Lower leg skin (tissue), 4 donors: ENCODE results near the gene PTGES. TPM values are rescaled to one million over a fixed set of nuclear protein-coding genes. Genes with fewer than 3 reads are reported as not detected.
"Not testable (repeated sequence)": the region's sequence is repeated elsewhere in the genome, so short reads cannot be mapped to it uniquely, and the experiment has no call there.

Experiments
- DNase-seq, 2 donors: peaks; one replicate each; pipeline ENCODE4 v3.0.0-alpha.2; 2019; ENCODE audit warnings: low spot score in 2 of 2
- H3K4me3 ChIP-seq: fragments of 200-600 bp; sonication (generic); 2 replicates; pipeline ENCODE4 v1.5.1; 2017; ENCODE audit warnings: mild to moderate bottlenecking, low read depth; ENCODE audit not compliant: poor library complexity, severe bottlenecking
- POLR2A ChIP-seq, 2 donors: fragments of 450-650 bp; IDR thresholded peaks; one replicate each; pipeline ENCODE4 v1.6.1; 2016 to 2017; ENCODE audit warnings: antibody characterized with exemption in 2 of 2, mild to moderate bottlenecking in 1 of 2, moderate library complexity in 1 of 2
- WGBS, 2 donors: methylation state at CpG; one replicate each; pipeline ENCODE4 v1.1.5; 2018; 5-methylcytosine and 5-hydroxymethylcytosine counted together
- intact Hi-C: fragments of 100-400 bp; cut with DNase I; formaldehyde crosslinking; loops from one replicate; pipeline ENCODE4 v1.15.0; 2023; ENCODE audit warnings: low total_unique reads
- total RNA-seq, 4 donors: library from RNA; depleted of rRNA; stranded (reverse); fragments of >200 nt; gene quantifications; one replicate each; pipeline ENCODE4 v1.1.0, GENCODE V29; 2016
- TF ChIP-seq, protein P1 (sequence below), 3 donors: fragments of 450-650 bp; IDR thresholded peaks; one replicate each; pipeline ENCODE4 v1.5.1; 2016; ENCODE audit warnings: antibody characterized with exemption in 3 of 3, mild to moderate bottlenecking in 3 of 3, moderate library complexity in 2 of 3

The PTGES gene
- total RNA-seq, 4 donors from 2014 or later, result 14.4 to 28.7 (median 23.2) TPM

DNA sequence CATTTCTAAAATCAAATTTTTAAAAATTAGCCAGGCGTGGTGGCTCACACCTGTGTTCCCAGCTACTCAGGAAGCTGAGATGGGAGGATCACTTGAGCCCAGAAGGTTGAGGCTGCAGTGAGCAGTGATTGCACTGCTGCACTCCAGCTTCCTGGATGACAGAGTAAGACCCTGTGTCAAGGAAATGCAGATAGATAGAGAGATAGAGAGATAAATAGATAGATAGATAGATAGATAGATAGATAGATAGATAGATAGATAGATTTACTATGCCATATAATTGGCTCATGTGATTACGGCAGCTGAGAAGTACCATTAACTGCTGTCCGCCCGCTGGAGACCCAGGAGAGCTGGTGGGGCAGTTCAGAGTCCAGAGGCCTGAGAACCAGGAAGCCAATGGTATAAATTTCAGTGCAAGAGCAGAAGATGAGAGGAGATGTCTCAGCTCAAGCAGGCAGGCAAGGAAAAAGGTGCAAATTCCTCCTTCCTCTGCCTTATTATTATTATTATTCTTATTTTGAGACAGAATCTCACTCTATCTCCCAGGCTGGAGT lies 13.0 kb upstream of the PTGES start:
- H3K4me3 ChIP-seq, result no peak overlapping the region
- TF ChIP-seq, protein P1, sequence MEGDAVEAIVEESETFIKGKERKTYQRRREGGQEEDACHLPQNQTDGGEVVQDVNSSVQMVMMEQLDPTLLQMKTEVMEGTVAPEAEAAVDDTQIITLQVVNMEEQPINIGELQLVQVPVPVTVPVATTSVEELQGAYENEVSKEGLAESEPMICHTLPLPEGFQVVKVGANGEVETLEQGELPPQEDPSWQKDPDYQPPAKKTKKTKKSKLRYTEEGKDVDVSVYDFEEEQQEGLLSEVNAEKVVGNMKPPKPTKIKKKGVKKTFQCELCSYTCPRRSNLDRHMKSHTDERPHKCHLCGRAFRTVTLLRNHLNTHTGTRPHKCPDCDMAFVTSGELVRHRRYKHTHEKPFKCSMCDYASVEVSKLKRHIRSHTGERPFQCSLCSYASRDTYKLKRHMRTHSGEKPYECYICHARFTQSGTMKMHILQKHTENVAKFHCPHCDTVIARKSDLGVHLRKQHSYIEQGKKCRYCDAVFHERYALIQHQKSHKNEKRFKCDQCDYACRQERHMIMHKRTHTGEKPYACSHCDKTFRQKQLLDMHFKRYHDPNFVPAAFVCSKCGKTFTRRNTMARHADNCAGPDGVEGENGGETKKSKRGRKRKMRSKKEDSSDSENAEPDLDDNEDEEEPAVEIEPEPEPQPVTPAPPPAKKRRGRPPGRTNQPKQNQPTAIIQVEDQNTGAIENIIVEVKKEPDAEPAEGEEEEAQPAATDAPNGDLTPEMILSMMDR (IDR thresholded peaks at IDR 0.05), result no peak
- no peak for TF ChIP-seq POLR2A (IDR thresholded peaks at IDR 0.05)
- no peak for DNase-seq
- 92 to 95% methylated on average over 4 of the region's 4 CpGs for WGBS, 2 donors
- intact Hi-C loops, result no loop called here

DNA sequence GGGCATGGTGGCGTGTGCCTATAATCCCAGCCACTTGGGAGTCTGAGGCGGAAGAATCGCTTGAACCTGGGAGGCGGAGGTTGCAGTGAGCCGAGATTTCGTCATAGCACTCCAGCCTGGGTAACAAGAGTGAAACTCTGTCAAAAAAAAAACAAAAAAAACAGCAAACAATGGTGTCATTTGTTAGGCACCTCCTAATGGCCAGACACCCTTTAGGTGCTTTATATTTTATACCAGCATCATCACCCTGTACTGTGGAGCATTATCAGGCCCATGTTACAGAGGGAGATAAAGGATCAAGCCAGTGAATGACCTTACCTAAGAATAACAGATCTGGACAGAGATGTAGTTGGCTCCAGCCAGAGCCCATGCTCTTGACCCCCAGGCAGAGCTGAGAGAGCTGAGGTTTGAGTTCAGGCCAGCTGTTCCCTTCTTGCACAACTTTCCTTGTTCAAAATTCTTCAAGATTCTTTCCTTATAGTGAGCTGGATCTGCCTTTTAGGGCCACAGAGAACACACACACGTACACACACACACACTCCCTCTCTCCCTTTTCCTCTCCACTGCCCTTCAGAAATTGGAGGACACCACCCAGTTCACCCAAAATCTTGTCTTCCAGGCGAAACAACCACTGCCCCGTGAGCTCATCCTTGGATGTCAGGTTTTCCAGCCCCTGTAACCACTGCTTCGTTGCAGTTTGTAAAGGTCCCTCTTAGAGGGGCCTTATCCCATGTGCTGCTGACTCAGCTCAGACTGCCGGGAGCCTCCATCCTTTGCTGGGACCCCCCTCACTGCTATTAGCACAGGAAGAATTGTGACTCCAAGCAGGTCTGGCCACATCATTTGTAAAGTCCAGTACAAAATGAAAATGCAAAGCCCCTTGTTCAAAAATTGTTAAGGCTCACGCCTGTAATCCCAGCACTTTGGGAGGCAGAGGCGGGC lies 10.4 kb upstream of the PTGES start:
- no peak for DNase-seq
- WGBS, 2 donors, result 64 to 70% methylated on average over 13 of the region's 13 CpGs
- no peak overlapping the region for H3K4me3 ChIP-seq
- TF ChIP-seq POLR2A (IDR thresholded peaks at IDR 0.05), result no peak
- intact Hi-C loops, result no loop called here

DNA sequence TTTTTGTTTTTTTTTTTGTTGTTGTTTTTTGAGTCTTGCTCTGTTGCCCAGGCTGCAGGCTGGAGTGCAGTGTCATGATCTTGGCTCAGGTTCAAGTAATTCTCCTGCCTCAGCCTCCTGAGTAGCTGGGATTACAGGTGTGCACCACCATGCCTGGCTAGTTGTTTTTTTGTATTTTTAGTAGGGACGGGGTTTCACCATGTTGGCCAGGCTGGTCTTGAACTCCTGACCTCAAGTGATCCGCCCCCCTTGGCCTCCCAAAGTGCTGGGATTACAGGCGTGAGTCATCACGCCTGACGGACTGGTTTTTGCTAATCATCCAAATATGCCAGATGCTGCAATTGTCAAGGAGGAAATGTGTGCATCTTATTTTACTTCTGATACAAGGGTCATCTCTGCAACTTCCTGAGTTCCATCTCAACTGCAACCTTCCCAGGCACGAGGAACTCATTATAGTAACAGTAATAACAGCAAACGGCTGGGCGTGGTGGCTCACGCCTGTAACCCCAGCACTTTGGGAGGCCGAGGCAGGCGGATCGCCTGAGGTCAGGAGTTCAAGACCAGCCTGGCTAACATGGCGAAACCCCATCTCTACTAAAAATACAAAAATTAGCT lies 9.6 kb upstream of the PTGES start:
- 26 to 30% methylated on average over 13 of the region's 13 CpGs for WGBS, 2 donors
- intact Hi-C loops, H3K4me3 ChIP-seq: not testable (repeated sequence)
- DNase-seq, result peak in 1 of 2 donors; percentile 60

DNA sequence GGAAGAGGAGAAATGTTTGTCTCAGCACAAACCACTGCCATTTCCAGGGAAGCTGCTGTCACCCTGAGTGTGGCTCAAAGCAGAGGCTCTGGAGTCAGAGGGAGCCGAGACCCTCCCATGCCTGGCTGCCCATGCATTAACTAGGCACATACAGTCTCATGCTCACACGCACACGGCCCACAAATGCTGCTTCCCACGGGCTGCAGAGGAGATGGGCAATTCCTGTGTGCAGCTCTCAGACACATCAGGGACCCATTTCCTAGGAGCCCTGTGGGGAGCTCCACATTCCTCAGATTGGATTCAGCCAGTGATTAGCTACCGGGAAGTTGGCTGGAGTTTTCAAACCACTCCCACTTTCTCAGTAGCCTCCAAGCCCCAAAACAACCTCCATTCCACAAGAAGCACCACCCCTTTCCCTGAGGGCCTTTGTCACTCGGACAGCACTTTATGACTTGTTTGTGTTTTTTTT lies 9.1 kb upstream of the PTGES start:
- H3K4me3 ChIP-seq, result no peak overlapping the region
- intact Hi-C loops, result no loop called here
- WGBS, 2 donors, result 30 to 35% methylated on average over 5 to 6 of the region's 6 CpGs
- DNase-seq, result no peak
- TF ChIP-seq POLR2A (IDR thresholded peaks at IDR 0.05), result no peak
- TF ChIP-seq, protein P1 (IDR thresholded peaks at IDR 0.05), result no peak

DNA sequence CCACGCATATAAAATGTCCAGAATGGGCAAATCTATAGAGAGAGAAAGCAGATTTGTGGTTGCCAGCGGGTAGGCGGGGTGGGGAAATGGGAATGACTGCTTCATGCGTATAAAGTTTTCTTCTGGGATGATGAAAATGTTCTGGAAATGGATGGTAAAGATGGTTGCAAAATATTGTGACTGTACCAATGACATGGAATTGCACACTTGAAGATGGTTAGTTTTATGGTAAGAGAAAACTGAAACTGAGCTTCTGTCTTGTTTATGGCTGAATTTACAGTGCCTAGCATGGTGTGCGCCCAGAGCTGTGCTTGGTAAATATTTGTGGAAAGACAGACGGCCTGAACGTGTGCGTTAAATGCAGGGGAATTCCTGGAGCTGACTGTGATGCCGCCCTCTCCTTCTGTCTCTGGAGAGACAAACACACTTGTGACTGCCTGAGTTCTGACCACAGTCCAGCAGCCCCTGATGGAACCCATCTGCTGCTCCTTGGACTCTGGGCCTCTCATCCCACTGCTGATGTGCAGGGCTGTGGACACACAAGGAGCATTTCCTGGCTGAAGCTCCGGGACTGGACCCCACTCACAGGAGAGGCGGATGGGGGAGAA lies 8.6 kb upstream of the PTGES start:
- no peak overlapping the region for H3K4me3 ChIP-seq
- WGBS, 2 donors, result 52 to 57% methylated on average over 11 of the region's 11 CpGs
- TF ChIP-seq, protein P1 (IDR thresholded peaks at IDR 0.05), result no peak
- no peak for TF ChIP-seq POLR2A (IDR thresholded peaks at IDR 0.05)
- intact Hi-C loops, result no loop called here
- no peak for DNase-seq

DNA sequence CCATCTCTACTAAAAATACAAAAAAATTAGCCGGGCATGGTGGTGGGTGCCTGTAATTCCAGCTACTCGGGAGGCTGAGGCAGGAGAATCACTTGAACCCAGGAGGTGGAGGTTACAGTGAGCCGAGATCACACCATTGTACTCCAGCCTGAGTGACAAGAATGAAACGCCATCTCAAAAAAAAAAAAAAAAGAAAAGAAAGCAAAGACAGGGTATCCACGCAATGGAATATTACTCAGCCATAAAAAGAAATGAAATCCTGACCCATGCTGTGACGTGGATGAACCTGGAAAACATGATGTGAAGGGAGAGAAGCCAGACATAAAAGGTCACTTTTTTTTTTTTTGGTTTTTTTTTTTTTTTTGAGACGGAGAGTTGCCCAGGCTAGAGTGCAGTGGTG lies 7.9 kb upstream of the PTGES start:
- intact Hi-C loops, DNase-seq, H3K4me3 ChIP-seq: not testable (repeated sequence)
- 85 to 89% methylated on average over 7 of the region's 7 CpGs for WGBS, 2 donors
